Endothelial cell (in vitro differentiated cells): ENCODE measurements around the gene ENTPD2. TPM values are rescaled to one million over a fixed set of nuclear protein-coding genes. Genes with fewer than 3 reads are reported as not detected.

Source experiments
- DNase-seq: peaks from one replicate; pipeline ENCODE4 v3.0.0; 2021; ENCODE audit warnings: low spot score
- H3K27ac Mint-ChIP-seq: one replicate; pipeline ENCODE4 v1.8.0; 2021; ENCODE audit warnings: mixed read lengths, inconsistent platforms; ENCODE audit not compliant: unreplicated experiment
- H3K27me3 Mint-ChIP-seq: one replicate; pipeline ENCODE4 v1.8.0; 2021; ENCODE audit warnings: mild to moderate bottlenecking, moderate library complexity, mixed read lengths, inconsistent platforms; ENCODE audit not compliant: unreplicated experiment
- H3K36me3 Mint-ChIP-seq: one replicate; pipeline ENCODE4 v1.8.0; 2021; ENCODE audit warnings: mild to moderate bottlenecking, low read depth, mixed read lengths, inconsistent platforms; ENCODE audit not compliant: unreplicated experiment
- H3K4me1 Mint-ChIP-seq: one replicate; pipeline ENCODE4 v1.8.0; 2021; ENCODE audit warnings: mild to moderate bottlenecking, mixed read lengths, inconsistent platforms; ENCODE audit not compliant: unreplicated experiment
- H3K4me3 Mint-ChIP-seq: one replicate; pipeline ENCODE4 v1.8.0; 2021; ENCODE audit warnings: mild to moderate bottlenecking, mixed read lengths, inconsistent platforms; ENCODE audit not compliant: unreplicated experiment
- H3K9me3 Mint-ChIP-seq: one replicate; pipeline ENCODE4 v1.8.0; 2021; ENCODE audit warnings: mixed read lengths, inconsistent platforms; ENCODE audit not compliant: unreplicated experiment
- total RNA-seq: library from RNA; stranded (reverse); fragmentation: NEBNext Ultra II Directional; extraction: Animal tissue kit (Norgen Biotek cat#: 25700); gene quantifications from one replicate; pipeline ENCODE4 v1.2.1, GENCODE V29; 2021; ENCODE audit not compliant: unreplicated experiment
- TF ChIP-seq, protein P1 (sequence below): fragments of 200-600 bp; sonication (generic); IDR thresholded peaks from one replicate; pipeline ENCODE4 v1.5.0; 2021; ENCODE audit warnings: antibody characterized with exemption; ENCODE audit not compliant: unreplicated experiment

The ENTPD2 gene
- total RNA-seq, 1 donor from 2014 or later: 55.6 TPM

DNA sequence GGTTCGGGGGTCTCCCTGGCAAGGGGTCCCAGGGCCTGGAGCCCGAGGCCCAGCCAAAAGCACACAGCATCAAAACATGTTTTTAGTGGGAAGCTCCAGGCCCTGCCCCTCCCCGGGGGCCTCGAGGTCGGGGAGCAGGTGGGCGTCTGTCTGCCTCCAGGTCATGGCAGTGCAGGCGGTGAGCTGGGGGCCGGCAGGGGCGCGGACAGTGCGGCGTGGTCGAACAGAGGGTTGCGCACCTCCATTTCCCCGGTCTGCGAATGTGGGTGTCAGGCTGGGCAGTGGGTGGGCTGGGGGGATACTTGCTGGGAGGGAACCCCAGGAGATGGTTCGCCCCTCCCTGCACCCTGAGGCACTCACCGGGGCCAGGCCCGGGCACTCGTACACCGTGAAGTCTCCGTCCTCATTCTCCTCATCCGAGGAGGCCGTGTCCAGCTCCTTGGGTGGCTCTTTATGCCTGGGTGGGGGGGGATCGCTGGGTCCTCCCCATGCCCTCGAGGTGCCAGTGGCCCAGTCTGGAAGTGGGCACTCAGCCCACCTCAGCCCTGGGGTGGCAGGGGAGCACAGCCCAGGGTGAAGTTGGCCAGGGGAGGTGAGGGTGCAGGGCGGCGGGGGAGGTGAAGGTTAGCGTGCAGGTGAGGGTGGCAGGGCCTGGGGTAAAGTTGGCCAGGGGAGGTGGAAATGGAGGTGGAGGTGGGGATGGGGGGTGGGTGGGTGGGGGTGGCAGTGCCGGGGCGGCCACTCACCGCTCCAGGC lies 14.1 kb downstream of the ENTPD2 start:
- DNase-seq: no peak

DNA sequence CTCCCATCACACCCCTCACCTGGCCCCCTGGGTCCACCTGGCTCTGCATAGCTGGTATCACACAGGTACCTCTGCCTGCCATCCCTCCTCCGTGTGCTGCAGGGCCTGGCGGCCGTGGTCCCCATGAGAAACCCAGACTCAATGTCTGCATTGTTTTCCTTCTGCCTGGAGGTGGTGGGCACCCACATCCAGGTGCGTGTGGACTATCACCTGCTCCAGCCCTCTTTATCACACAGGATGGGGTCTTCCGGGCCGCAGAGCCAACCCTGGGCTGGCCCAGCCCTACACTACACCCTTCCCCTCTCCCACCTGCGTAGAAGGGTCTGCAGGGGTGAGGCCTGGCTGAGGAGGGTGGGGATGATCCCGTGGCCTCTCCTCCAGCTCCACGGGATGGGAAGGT lies 14.9 kb downstream of the ENTPD2 start:
- no peaks in the 10 kb centered on the region for H3K9me3 Mint-ChIP-seq
- no peak for DNase-seq

More for the DNA sequence above, 14.1 kb downstream of the ENTPD2 start:
- peaks cover 2% of the 10 kb centered on the region for H3K4me1 Mint-ChIP-seq
- TF ChIP-seq, protein P1, sequence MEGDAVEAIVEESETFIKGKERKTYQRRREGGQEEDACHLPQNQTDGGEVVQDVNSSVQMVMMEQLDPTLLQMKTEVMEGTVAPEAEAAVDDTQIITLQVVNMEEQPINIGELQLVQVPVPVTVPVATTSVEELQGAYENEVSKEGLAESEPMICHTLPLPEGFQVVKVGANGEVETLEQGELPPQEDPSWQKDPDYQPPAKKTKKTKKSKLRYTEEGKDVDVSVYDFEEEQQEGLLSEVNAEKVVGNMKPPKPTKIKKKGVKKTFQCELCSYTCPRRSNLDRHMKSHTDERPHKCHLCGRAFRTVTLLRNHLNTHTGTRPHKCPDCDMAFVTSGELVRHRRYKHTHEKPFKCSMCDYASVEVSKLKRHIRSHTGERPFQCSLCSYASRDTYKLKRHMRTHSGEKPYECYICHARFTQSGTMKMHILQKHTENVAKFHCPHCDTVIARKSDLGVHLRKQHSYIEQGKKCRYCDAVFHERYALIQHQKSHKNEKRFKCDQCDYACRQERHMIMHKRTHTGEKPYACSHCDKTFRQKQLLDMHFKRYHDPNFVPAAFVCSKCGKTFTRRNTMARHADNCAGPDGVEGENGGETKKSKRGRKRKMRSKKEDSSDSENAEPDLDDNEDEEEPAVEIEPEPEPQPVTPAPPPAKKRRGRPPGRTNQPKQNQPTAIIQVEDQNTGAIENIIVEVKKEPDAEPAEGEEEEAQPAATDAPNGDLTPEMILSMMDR: no peak
- peaks cover 3% of the 10 kb centered on the region for H3K27me3 Mint-ChIP-seq
- H3K9me3 Mint-ChIP-seq: no peaks in the 10 kb centered on the region
- H3K36me3 Mint-ChIP-seq: peaks cover 4% of the 10 kb centered on the region
- H3K27ac Mint-ChIP-seq: no peak overlapping the region
- no peak overlapping the region for H3K4me3 Mint-ChIP-seq

DNA sequence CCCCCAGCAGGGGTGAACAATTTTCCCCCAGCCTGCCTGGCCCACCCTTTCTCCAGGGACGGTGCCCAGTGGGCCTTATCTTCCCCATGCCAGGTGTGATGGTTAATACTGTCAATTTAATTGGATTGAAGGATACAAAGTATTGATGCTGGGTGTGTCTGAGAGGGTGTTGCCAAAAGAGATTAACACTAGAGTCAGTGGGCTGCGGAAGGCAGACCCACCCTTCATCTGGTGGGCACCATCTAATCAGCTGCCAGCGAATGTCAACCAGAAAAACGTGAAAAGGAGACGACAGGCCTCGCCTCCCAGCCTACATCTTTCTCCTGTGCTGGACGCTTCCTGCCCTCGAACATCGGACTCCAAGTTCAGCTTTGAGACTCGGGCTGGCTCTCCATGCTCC lies 16.4 kb downstream of the ENTPD2 start:
- Mint-ChIP-seq H3K27ac (no peak overlapping the region), H3K36me3 (peaks cover 4% of the 10 kb centered on the region), H3K4me3 (no peak overlapping the region), H3K27me3 (peaks cover 2% of the 10 kb centered on the region), H3K9me3 (no peaks in the 10 kb centered on the region), H3K4me1 (no peaks in the 10 kb centered on the region)
- TF ChIP-seq, protein P1: no peak
- no peak for DNase-seq

More for the DNA sequence above, 14.9 kb downstream of the ENTPD2 start:
- Mint-ChIP-seq H3K27ac (no peak overlapping the region), H3K4me1 (no peaks in the 10 kb centered on the region), H3K36me3 (peaks cover 4% of the 10 kb centered on the region), H3K4me3 (no peak overlapping the region), H3K27me3 (peaks cover 2% of the 10 kb centered on the region)
- TF ChIP-seq, protein P1: no peak

DNA sequence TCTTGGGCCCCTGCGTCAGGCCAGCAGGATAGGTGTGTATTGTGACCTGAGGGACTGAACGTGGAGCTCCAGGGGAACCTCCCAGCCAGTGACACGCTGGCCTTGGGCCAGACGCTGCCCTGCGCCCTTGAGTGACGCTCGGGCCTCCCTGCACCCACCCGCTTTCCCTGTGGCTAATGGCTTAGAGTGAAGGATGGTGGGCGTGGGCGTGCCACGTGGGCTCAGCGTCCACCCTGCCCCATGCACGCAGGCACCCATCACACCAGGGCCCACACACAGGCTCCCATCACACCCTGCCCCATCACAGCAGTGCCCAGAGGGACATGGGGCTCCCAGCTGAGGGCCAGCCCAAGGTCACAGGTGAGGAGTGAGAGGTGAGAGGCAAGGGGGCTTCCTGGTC lies 16.8 kb downstream of the ENTPD2 start:
- DNase-seq: no peak
- Mint-ChIP-seq H3K27me3 (peaks cover 2% of the 10 kb centered on the region), H3K4me3 (no peak overlapping the region), H3K27ac (no peak overlapping the region), H3K36me3 (peaks cover 4% of the 10 kb centered on the region), H3K4me1 (no peaks in the 10 kb centered on the region), H3K9me3 (no peaks in the 10 kb centered on the region)
- TF ChIP-seq, protein P1: no peak

DNA sequence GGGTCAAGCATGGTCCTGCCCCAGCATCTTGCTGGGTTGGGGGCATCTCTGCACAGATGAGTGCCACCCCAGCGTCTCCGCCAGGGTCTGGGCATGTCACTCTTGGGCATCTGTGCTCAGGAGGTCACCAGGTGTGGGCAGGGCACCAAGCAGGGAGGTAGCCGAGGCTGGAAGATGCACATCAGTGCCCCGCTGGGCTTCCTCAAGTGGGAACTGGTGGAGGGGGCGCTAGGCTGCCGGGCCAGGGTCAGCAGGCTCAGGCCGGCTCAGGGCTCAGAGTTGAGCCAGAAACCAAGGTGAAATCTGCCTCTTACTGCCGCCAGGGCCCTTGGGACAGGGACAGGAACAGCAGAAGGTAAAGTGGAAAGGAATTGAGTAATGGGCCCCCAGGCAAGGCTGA lies 17.9 kb downstream of the ENTPD2 start:
- TF ChIP-seq, protein P1: no peak
- Mint-ChIP-seq H3K27ac (no peak overlapping the region), H3K4me1 (no peaks in the 10 kb centered on the region), H3K27me3 (peaks cover 2% of the 10 kb centered on the region), H3K9me3 (no peaks in the 10 kb centered on the region), H3K4me3 (no peak overlapping the region), H3K36me3 (peaks cover 4% of the 10 kb centered on the region)
- no peak for DNase-seq
